Chondrocyte (in vitro differentiated cells): Measurements from ENCODE around the gene C10orf143. TPM values are rescaled to one million over a fixed set of nuclear protein-coding genes. Genes with fewer than 3 reads are reported as not detected.
A peak's percentile ranks its signal among the peaks of the same experiment; 100 is the strongest.

Experiments
- DNase-seq: peaks from one replicate; pipeline ENCODE4 v3.0.0; 2021; ENCODE audit warnings: mixed read lengths, low spot score
- H3K27ac Mint-ChIP-seq: one replicate; pipeline ENCODE4 v1.8.0; 2021; ENCODE audit warnings: mild to moderate bottlenecking, moderate library complexity, mixed read lengths; ENCODE audit not compliant: unreplicated experiment
- H3K27me3 Mint-ChIP-seq: 2 replicates; pipeline ENCODE4 v1.8.0; 2021; ENCODE audit warnings: low read depth, mixed read lengths
- H3K36me3 Mint-ChIP-seq: 2 replicates; pipeline ENCODE4 v1.8.0; 2021; ENCODE audit warnings: low read depth, mixed read lengths
- H3K4me1 Mint-ChIP-seq: 2 replicates; pipeline ENCODE4 v1.8.0; 2021; ENCODE audit warnings: low read depth, mild to moderate bottlenecking, mixed read lengths
- H3K4me3 Mint-ChIP-seq: one replicate; pipeline ENCODE4 v1.8.0; 2021; ENCODE audit warnings: mild to moderate bottlenecking, moderate library complexity, mixed read lengths; ENCODE audit not compliant: unreplicated experiment
- H3K9me3 Mint-ChIP-seq: 2 replicates; pipeline ENCODE4 v1.8.0; 2021; ENCODE audit warnings: low read depth, mixed read lengths
- CTCF ChIP-seq: fragments of 200-600 bp; sonication (generic); IDR thresholded peaks from 2 replicates; pipeline ENCODE4 v1.5.0; 2021; ENCODE audit warnings: antibody characterized with exemption, mild to moderate bottlenecking, moderate library complexity
- long read RNA-seq: library from polyadenylated mRNA; stranded (forward); transcript quantifications from one replicate; pipeline ENCODE4 v2.0.0, GENCODE V29; 2021
- total RNA-seq: library from RNA; stranded (reverse); gene quantifications from 3 replicates; pipeline ENCODE4 v1.2.1, GENCODE V29; 2021

Gene C10orf143
- 2.5 to 6.2 TPM (median 2.6 TPM) in 3 replicates for total RNA-seq
- long read RNA-seq, partial matches to known transcripts = 0 of 2 reads
- long read RNA-seq, other reads (novel, unspliced or antisense) = 2 of 2 reads

GRCh38 chr10:130110246-130111112 lies at the start of gene C10orf143:
TSS of gene C10orf143 (minus strand) at chr10:130110830. CDS start at chr10:130110772, 58 bp downstream.
- H3K27me3 Mint-ChIP-seq = no peaks in the 10 kb centered on the region
- H3K4me1 Mint-ChIP-seq = peaks cover 27% of the 10 kb centered on the region
- DNase-seq = peak; percentile 100
- TF ChIP-seq CTCF = no peak
- H3K4me3 Mint-ChIP-seq = peak within 1 kb of the TSS; percentile 89
- peaks cover 1% of the 10 kb centered on the region for H3K36me3 Mint-ChIP-seq
- H3K9me3 Mint-ChIP-seq = no peaks in the 10 kb centered on the region
- peak within 1 kb of the TSS; percentile 96 for H3K27ac Mint-ChIP-seq

DNA sequence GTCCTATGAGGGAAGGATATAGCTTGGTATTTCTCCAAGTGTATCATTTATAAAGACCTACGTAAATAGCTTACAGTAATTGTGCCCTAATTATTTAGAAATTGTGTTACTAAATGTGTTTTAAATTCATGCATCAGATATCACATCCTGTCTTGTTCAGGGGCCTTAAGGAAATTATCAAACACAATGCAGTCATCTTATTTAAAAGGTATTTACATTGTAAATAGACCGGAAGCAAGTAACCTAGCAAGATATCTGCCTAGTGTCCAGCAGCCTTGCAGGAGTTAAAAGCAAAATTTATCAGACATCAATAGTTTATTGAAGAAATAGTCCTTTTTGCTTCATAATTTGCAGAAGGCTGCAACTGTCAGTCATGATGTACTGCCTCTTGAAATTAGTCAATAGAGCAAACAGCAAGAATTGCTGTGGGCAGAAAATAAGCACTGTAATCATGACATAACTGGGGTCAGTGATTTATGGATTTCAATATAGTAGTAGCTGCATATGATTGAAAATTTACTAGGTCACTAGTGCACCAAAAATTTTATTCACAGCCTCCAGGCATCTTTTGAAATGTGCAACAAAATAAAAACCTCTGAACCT lies 48.7 kb upstream of the C10orf143 start:
- no peak for DNase-seq
- Mint-ChIP-seq H3K9me3 (no peaks in the 10 kb centered on the region), H3K27ac (no peak overlapping the region), H3K27me3 (no peaks in the 10 kb centered on the region), H3K4me3 (no peak overlapping the region), H3K36me3 (peaks cover 15% of the 10 kb centered on the region), H3K4me1 (peaks cover 6% of the 10 kb centered on the region)
- no peak for TF ChIP-seq CTCF

DNA sequence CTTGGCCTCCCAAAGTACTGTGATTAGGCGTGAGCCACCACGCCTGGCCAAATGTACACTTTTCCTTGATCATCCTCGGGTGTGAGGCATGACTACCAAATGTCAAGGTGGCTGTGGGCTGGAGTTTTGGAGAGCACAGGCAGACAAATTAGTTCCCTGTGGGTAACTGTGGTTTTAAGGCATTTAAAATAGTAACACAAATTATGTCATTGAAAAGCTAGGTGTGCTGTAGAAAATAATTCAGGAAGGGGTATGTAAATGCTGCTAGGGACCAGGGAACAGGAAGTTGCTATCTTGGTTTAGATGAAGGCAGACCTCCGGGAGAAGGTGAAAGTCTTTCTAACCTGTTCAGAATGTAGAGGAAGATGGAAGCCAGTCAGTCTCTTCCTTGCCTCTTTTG lies 35.4 kb upstream of the C10orf143 start:
- DNase-seq = no peak
- Mint-ChIP-seq H3K4me1 (peaks cover 23% of the 10 kb centered on the region), H3K36me3 (peaks cover 15% of the 10 kb centered on the region), H3K9me3 (no peaks in the 10 kb centered on the region), H3K4me3 (no peak overlapping the region), H3K27me3 (no peaks in the 10 kb centered on the region), H3K27ac (peak overlapping the region; percentile 33)
- no peak for TF ChIP-seq CTCF

- Mint-ChIP-seq H3K4me3 (no peak overlapping the region), H3K27me3 (no peaks in the 10 kb centered on the region), H3K9me3 (no peaks in the 10 kb centered on the region), H3K27ac (peak overlapping the region; percentile 43), H3K36me3 (peaks cover 17% of the 10 kb centered on the region), H3K4me1 (peaks cover 46% of the 10 kb centered on the region)
- DNase-seq = no peak
- no peak for TF ChIP-seq CTCF
Observed at GRCh38 chr10:130141878-130142277, 31.2 kb upstream of the C10orf143 start.

- Mint-ChIP-seq H3K9me3 (no peaks in the 10 kb centered on the region), H3K36me3 (peaks cover 14% of the 10 kb centered on the region), H3K4me1 (peaks cover 46% of the 10 kb centered on the region), H3K4me3 (no peak overlapping the region), H3K27ac (peak overlapping the region; percentile 43), H3K27me3 (no peaks in the 10 kb centered on the region)
- no peak for TF ChIP-seq CTCF
- no peak for DNase-seq
Observed at GRCh38 chr10:130141460-130141859, 30.8 kb upstream of the C10orf143 start.
